ENCODE results near the gene NEDD9.

DNA sequence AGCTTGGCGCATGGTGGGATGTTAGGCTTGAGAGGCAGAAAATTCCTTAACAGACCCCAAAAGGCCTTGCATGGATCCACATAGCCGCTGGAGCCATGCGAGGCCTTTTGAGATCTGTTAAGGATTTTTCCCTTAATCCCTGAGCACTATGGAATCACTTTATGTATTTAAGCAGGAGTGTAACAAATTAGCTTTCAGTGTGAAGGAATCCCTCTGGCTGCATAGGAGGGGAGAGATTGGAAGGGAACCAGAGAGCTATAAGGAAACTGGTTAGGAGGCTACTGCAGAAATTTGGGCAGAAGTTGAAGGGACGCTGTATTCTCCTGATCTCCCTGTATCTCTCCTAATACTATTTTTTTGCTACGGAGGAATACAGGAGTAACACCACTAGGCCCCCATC lies 23.1 kb upstream of the NEDD9 start:
- TF ChIP-seq CTCF (optimal IDR thresholded peaks at IDR 0.05 in 1 of 3, IDR thresholded peaks at IDR 0.05 in 1 of 3, conservative IDR thresholded peaks at IDR 0.05 in 1 of 3; ENCODE audit: extremely low read depth in 1 of 3, insufficient read depth in 2 of 3, low read length in 3 of 3) (no peak), EZH2 (IDR thresholded peaks at IDR 0.05; ENCODE audit: low read length) (no peak)
